Right lobe of liver (tissue), 6 donors: ENCODE results near the gene LCOR. TPM values are rescaled to one million over a fixed set of nuclear protein-coding genes. Genes with fewer than 3 reads are reported as not detected.

ENCODE experiments used
- ATAC-seq, 4 donors: fragments of 200-7000 bp; cut with Tn5 transposase; one replicate each; pipeline ENCODE4 v1.9.1; 2020; ENCODE audit warnings: mild to moderate bottlenecking in 4 of 4, moderate library complexity in 4 of 4
- DNase-seq, 3 donors: peaks; one replicate each; pipeline ENCODE4 v3.0.0-alpha.2; 2020
- H3K27ac ChIP-seq, 3 donors: fragments of 200-600 bp; one replicate each; pipeline ENCODE4 v1.8.0; 2022
- H3K27me3 ChIP-seq, 2 donors: fragments of 200-600 bp; one replicate each; pipeline ENCODE4 v1.8.0; 2022
- H3K36me3 ChIP-seq, 4 donors: fragments of 200-600 bp; sonication (generic) in 1 of 4; one replicate each; pipeline versions ENCODE4 v1.5.1 to v1.8.0; 2017 to 2022; ENCODE audit warnings: control low read depth in 1 of 4
- H3K4me1 ChIP-seq, 4 donors: fragments of 200-600 bp; sonication (generic) in 1 of 4; one replicate each; pipeline versions ENCODE4 v1.5.1 to v1.8.0; 2017 to 2022; ENCODE audit warnings: control low read depth in 1 of 4
- H3K4me3 ChIP-seq, 3 donors: fragments of 200-600 bp; one replicate each; pipeline ENCODE4 v1.8.0; 2022
- H3K9me3 ChIP-seq, 4 donors: fragments of 200-600 bp; sonication (generic) in 1 of 4; one replicate each; pipeline versions ENCODE4 v1.5.1 to v1.8.0; 2017 to 2022; ENCODE audit warnings: control low read depth in 1 of 4
- CTCF ChIP-seq, 4 donors: fragments of 200-600 bp in 3 of 4; fragments of 450-650 bp in 1 of 4; IDR thresholded peaks; one replicate each; pipeline versions ENCODE4 v1.5.1 to v1.8.0; 2016 to 2022; ENCODE audit warnings: antibody characterized with exemption in 4 of 4, mild to moderate bottlenecking in 2 of 4
- POLR2A ChIP-seq: fragments of 450-650 bp; IDR thresholded peaks from one replicate; pipeline ENCODE4 v1.6.1; 2017; ENCODE audit warnings: antibody characterized with exemption, mild to moderate bottlenecking
- WGBS: methylation state at CpG from one replicate; pipeline ENCODE4 v1.1.6; 2018; ENCODE audit warnings: low coverage, low lambda C conversion rate; ENCODE audit not compliant: insufficient coverage; ENCODE audit errors: missing lambda C conversion rate; 5-methylcytosine and 5-hydroxymethylcytosine counted together
- intact Hi-C, 2 donors: fragments of 100-400 bp; cut with DNase I; formaldehyde crosslinking; loops; one replicate each; pipeline versions ENCODE4 v1.11.2 to v1.14.1; 2022
- total RNA-seq, 6 experiments: library from RNA; depleted of rRNA in 2 of 6; stranded (reverse); fragments of >200 nt in 2 of 6; fragmentation: NEBNext Ultra II Directional in 3 of 6; extraction: Animal tissue kit (Norgen Biotek cat#: 25700) in 3 of 6; gene quantifications; one replicate each; pipeline versions ENCODE4 v1.1.0 to v1.2.4, GENCODE V29; 2016 to 2023
- donor health status: DM: no; HTN: yes; CAD: no.
- donor health status: DM: no; HTN: no; CAD: no.
- donor health status: DM: no; HTN: no; CAD: no.
- donor health status: DM: no; HTN: yes; CAD: no.
- donor health status: DM: no; HTN: yes; CAD: no.

LCOR gene
- total RNA-seq, 6 experiments from 2014 or later: 8.6 to 16.3 (median 12.9) TPM

- no peak for ATAC-seq
These were observed 59.7 kb downstream of the LCOR start for GRCh38 chr10:96891840-96892239.

GRCh38 chr10:96895662-96896424 lies 63.7 kb downstream of the LCOR start:
- WGBS: 93% methylated on average over 6 of the region's 6 CpGs
- H3K4me1 ChIP-seq: peaks cover 0 to 12% (median 1%) of the 10 kb centered on the region in 4 donors
- intact Hi-C loops: no loop called here
- no peaks in the 10 kb centered on the region for H3K27me3 ChIP-seq
- no peak overlapping the region for H3K27ac ChIP-seq
- DNase-seq (no peak), ATAC-seq (no peak)
- H3K9me3 ChIP-seq: no peaks in the 10 kb centered on the region
- H3K4me3 ChIP-seq: no peak overlapping the region
- H3K36me3 ChIP-seq: no peaks in the 10 kb centered on the region
- TF ChIP-seq POLR2A: no peak
- TF ChIP-seq CTCF (IDR thresholded peaks at IDR 0.05): no peak

More at GRCh38 chr10:96891840-96892239, 59.7 kb downstream of the LCOR start:
- WGBS: 72% methylated on average over 4 of the region's 4 CpGs
- H3K36me3 ChIP-seq: no peaks in the 10 kb centered on the region
- no peaks in the 10 kb centered on the region for H3K9me3 ChIP-seq
- DNase-seq: no peak
- TF ChIP-seq POLR2A: no peak
- no peak for TF ChIP-seq CTCF (IDR thresholded peaks at IDR 0.05)
- peaks cover 0 to 18% (median 7%) of the 10 kb centered on the region in 4 donors for H3K4me1 ChIP-seq
- intact Hi-C loops: no loop called here
- no peak overlapping the region for H3K27ac ChIP-seq
- no peak overlapping the region for H3K4me3 ChIP-seq
- H3K27me3 ChIP-seq: no peaks in the 10 kb centered on the region

GRCh38 chr10:96896884-96897589 lies 64.9 kb downstream of the LCOR start:
- intact Hi-C loops: no loop called here
- WGBS: 6% methylated on average over 1 of the region's 1 CpG
- Histone ChIP-seq H3K27ac (no peak overlapping the region), H3K4me3 (no peak overlapping the region), H3K36me3 (no peaks in the 10 kb centered on the region), H3K9me3 (no peaks in the 10 kb centered on the region), H3K4me1 (peaks cover 0 to 6% (median 0%) of the 10 kb centered on the region in 4 donors), H3K27me3 (no peaks in the 10 kb centered on the region)
- no peak for ATAC-seq
- DNase-seq: no peak
- no peak for TF ChIP-seq CTCF (IDR thresholded peaks at IDR 0.05)
- no peak for TF ChIP-seq POLR2A

GRCh38 chr10:96902117-96902516 lies 70.0 kb downstream of the LCOR start:
- 47% methylated on average over 1 of the region's 1 CpG for WGBS

More at GRCh38 chr10:96902117-96902516, 70.0 kb downstream of the LCOR start:
- Histone ChIP-seq H3K36me3 (no peaks in the 10 kb centered on the region), H3K4me1 (peaks cover 0 to 1% (median 0%) of the 10 kb centered on the region in 4 donors), H3K4me3 (no peak overlapping the region), H3K27ac (no peak overlapping the region), H3K9me3 (no peaks in the 10 kb centered on the region), H3K27me3 (no peaks in the 10 kb centered on the region)
- no peak for DNase-seq
- TF ChIP-seq CTCF (IDR thresholded peaks at IDR 0.05): no peak
- no peak for TF ChIP-seq POLR2A
- intact Hi-C loops: no loop called here
- ATAC-seq: no peak
